NCI-H2107 (cell line): ENCODE data around the gene HERC6.
"Not testable (repeated sequence)": the region's sequence is repeated elsewhere in the genome, so short reads cannot be mapped to it uniquely, and the experiment has no call there.

Experiments used
- DNase-seq: peaks from one replicate; lab custom pipeline; 2025; lab: John Stamatoyannopoulos, UW

HERC6 gene

DNA sequence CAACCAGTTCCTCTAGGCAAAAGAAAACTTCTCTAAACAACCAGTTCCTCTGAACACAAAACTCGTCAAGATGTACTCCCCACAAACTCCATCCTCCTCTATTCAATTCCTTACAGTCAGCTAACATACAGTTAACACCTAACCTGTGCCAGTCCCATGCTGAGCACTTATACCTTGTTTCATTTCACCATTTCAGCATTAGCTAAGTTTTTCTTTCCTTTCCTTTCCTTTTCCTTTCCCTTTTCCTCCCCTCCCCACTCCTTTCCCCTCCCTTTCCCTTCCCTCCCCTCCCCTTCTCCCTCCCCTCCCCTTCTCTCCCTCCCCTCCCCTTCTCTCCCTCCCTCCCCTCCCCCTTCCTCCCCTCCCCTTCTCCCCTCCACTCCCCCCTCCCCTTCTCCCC is 13.1 kb downstream of the HERC6 start:
- DNase-seq = no peak

DNA sequence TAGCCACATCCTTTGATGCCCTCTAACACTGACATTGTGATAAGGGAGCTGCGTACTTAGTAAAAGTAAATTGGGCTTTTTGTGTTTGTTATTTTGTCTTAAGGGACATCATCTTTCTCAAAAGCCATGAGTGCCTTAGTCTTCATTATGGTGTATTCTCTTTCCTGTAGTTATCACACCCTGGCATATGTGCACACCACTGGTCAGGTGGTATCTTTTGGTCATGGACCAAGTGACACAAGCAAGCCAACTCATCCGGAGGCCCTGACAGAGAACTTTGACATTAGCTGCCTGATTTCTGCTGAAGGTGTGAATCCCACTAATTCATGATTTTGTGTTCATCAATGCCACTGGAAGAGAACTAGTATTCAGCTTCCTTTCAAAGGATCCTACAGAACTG is 18.0 kb downstream of the HERC6 start:
- DNase-seq = no peak

DNA sequence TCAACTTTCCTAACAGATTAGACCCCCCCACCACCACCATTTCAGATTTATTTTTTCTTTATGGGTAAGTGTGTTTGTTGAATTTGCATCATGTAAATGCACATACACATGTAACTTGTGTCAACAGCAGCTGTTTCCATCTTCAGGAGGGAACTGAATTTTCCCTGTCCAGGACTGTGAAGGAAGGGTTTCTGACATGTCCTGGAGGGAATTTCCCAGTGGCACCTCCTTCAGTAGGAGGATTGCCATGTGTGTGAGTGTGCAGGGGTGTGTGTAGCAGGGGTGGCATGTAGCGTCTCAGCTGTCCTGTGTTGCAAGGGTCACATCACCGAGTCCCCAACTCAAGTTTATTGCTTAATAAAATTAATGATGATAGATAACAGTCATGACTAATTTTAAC is 19.7 kb downstream of the HERC6 start:
- no peak for DNase-seq

- DNase-seq = no peak
These were observed 30.6 kb downstream of the HERC6 start for GRCh38 chr4:88409206-88409605.

GRCh38 chr4:88409789-88410188 is 31.1 kb downstream of the HERC6 start:
- DNase-seq = no peak

GRCh38 chr4:88411491-88412096 is 32.9 kb downstream of the HERC6 start:
- no peak for DNase-seq

DNA sequence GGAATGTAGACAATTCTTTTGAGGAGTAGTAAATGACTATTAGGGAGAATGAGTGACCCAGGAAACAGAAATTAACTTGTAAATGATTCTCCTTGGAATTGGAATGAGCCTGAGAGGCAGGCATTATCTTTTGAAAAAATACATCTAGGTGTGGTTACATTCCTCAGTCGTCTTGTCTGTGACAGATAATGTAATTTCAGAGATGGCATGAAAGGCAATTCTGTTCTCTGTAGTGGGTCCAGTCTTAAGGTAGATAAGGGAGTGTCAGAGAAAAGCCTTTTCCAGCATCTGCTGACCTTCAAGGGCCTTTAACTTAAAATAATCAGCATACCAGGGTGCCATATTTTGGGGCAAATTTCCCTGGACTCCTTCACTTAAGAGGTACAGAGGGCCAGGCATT is 35.1 kb downstream of the HERC6 start:
- no peak for DNase-seq

DNA sequence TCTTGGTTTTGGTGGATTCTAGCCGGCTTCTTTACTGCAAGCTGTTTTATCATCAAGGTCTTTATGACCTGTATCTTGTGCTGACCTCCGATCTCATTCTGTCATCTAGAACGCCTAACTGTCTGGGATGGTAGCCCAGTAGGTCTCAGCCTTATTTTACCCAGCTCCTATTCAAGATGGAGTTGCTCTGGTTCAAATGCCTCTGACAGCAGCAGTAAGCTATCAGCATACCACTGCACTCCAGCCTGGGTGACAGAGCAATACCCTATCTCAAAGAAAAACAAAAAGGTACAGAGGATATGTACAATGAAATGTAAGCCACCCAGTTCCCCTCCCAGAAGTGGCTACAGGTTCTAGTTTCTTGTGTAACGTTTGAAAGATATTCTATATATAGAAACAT is 36.1 kb downstream of the HERC6 start:
- no peak for DNase-seq

- no peak for DNase-seq
These were observed 37.3 kb downstream of the HERC6 start for GRCh38 chr4:88415982-88416381.

DNA sequence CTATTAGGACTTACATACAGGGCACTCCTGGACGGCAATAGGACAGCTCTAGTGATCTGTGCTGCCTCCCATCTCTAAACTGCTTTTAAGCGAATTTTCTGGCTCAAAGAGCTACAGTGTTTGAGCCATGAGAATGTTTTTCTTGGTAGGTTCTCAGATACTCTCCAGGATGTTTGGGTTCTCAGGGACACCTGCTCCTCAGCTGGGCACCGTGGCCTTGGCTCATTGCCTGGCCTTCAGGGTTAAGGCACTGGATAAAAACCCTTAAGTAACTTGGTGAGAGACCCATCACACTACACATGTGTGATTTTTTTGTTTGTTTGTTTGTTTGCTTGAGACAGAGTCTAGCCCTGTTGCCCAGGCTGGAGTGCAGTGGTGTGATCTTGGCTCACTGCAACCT is 39.8 kb downstream of the HERC6 start:
- no peak for DNase-seq

DNA sequence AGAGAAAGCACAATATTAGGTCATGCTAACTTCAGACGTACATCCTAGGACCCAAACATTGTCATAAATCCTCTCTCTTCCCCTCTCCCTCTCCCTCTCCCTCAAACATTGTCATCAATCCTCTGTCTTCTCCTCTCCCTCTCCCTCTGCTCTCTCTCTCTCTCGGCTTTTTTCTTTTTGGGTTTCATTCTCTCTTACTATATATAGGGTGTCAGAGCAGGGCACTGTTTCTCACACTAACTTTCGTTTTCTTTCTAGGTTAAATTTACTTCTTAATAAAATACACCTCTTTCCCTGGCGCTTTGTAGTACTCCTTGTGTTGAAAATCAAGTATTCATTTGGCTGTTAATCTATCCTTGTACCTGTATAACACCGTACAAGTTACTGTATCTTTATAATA is 41.2 kb downstream of the HERC6 start:
- no peak for DNase-seq

DNA sequence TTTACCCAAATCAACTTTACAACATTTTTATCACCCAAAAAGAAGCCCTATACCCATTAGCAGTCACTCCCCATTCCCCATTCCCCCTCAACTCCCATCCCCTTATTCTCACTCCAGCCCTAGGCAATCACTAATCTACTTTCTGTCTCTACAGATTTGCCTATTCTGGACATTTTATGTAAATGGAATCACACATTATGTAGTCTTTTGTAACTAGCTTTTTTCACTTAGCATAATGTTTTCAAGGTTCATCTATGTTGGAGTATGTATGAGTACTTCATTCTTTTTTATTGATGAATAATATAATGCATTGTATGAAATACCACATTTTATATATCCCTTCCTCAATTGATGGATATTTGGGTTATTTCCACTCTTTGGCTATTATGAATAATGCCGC is 42.2 kb downstream of the HERC6 start:
- DNase-seq = no peak

DNA sequence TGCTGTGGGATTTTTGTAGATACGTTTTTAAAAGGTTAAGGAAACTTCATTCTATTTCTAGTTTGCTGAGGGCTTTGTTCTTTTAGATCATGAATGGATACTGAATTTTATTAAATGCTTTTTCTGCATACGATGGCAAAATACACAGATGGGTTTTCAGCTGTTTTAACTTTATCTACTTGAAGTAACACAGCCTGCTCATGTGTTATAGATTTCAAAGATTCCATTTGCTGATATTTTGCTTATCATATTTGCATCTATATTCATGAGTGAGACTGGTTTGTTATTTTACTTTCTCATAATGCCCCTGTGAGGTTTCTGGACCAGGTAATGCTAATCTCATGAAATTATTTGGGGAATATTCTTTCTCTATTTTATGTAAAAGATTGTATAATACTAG is 43.8 kb downstream of the HERC6 start:
- no peak for DNase-seq

DNA sequence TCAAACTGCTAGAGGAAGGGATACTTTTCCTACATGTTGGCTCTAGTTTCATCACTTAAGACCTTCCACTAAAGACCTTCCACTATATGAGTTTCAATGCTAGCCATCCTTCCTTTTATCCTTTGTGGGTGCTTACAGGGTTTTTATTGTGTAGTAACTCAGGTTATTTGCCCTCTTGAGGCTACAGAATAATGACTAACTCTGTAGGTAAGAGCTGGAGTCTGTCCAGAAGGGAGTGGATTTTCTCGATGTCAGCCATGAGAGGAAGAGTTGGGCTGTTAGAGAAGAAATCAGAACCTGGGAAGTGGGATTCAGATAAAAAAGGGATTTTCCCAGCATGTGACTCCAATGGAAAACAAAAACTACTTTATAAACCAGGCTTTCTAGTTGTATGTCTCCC is 50.7 kb downstream of the HERC6 start:
- DNase-seq = no peak

DNA sequence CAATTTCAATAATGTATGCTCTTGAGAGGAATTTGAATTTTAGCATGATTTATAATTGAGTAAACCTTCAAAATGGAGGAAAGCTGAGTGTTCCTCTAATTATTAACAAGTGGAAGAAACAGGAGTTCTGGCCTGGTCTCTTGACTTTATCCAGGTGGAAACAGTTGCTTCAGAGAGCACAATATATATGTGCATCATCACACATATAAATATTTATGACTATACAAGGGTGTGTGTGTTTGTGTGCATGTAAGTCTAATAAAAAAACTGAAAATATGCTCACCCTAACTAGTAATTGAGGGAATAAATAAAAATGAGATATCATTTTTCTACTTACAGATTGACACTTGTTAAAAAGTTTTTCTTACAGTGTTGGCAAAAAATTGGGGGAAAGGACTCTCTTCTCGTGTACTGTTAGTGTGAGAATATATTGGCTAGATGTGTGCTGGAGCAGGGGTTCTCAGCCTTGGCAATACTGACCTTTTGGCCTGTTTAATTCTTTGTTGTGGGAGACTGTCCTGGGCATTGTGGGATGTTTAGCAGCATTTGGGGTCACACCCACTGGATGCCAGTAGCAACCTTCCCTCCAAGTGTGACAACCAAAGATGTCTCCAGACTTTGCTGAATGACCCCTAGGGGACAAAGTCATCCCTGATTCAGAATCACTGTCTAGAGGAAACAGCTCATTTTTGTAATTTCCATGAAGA is 57.5 kb downstream of the HERC6 start:
- no peak for DNase-seq

DNA sequence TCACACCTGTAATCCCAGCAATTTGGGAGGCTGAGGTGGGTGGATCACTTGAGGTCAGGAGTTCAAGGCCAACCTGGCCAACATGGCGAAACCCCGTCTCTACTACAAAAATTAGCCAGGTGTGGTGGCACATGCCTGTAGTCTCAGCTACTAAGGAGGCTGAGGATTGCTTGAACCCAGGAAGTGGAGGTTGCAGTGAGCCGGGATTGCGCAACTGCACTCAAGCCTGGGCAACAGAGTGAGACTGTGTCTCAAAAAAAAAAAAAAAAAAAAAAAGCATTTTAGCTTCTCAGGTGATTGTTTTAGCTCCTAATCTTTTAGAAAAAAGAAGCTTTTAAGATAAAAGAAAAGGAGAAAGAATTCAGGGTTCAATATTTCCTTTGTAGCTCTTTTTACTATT is 59.2 kb downstream of the HERC6 start:
- not testable (repeated sequence) for DNase-seq

GRCh38 chr4:88439161-88439760 is 60.6 kb downstream of the HERC6 start:
- no peak for DNase-seq

GRCh38 chr4:88440146-88440545 is 61.5 kb downstream of the HERC6 start:
- no peak for DNase-seq

GRCh38 chr4:88441696-88442095 is 63.0 kb downstream of the HERC6 start:
- no peak for DNase-seq

DNA sequence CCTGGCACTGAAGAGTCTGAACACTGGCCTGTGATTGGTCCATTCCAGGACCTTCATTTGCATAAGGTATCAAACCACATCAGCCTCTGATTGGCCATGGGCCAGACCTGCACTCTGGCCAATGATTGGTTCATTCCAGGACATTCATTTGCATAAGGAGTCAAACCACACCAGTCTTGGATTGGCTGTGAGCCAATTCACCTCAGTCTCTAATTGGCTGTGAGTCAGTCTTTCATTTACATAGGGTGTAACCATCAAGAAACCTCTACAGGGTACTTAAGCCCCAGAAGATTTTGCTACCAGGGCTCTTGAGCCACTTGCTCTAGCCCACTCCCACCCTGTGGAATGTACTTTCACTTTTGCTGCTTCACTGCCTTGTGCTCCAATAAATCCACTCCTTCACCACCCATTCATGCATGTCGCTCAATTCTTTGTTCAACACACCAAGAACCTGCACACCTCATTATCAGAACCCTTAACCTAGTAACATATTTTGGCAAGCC is 64.1 kb downstream of the HERC6 start:
- no peak for DNase-seq

- DNase-seq = no peak
These were observed 64.8 kb downstream of the HERC6 start for GRCh38 chr4:88443486-88443885.

GRCh38 chr4:88445252-88445651 is 66.6 kb downstream of the HERC6 start:
- DNase-seq = no peak

DNA sequence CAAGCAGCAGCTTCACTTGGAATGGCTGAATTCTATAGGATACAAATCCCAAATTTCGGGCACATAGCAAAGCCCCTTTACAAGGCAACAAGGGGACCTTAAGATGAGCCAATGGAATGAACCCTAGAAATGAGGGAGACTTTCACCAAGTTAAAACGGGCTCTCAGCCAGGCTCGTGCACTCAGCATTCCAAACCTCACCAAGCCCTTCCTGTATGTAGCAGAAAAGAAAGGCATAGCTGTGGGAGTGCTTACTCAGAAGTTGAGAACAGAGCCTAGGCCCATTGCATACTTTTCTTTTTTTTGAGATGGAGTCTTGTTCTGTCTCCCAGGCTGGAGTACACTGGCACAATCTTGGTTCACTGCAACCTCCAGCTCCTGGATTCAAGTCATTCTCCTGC is 67.5 kb downstream of the HERC6 start:
- DNase-seq = no peak
